Omental fat pad (tissue), 4 donors: ENCODE data around the gene PAGR1. TPM values are rescaled to one million over a fixed set of nuclear protein-coding genes. Genes with fewer than 3 reads are reported as not detected.

Experiments
- ATAC-seq: fragments of 150-250 bp; one replicate; pipeline ENCODE4 v1.9.1; 2016; ENCODE audit warnings: mild to moderate bottlenecking, moderate library complexity; ENCODE audit not compliant: low FRiP score
- DNase-seq: peaks from one replicate; pipeline ENCODE4 v3.0.0-alpha.2; 2019; ENCODE audit warnings: low spot score
- total RNA-seq, 4 donors: library from RNA; depleted of rRNA; stranded (reverse); fragments of >200 nt; gene quantifications; one replicate each; pipeline ENCODE4 v1.1.0, GENCODE V29; 2016
- TF ChIP-seq, protein P1 (sequence below), 3 donors: fragments of 450-650 bp; IDR thresholded peaks; one replicate each; pipeline ENCODE4 v1.5.1; 2016 to 2017; ENCODE audit warnings: antibody characterized with exemption in 3 of 3, mild to moderate bottlenecking in 3 of 3, moderate library complexity in 2 of 3

Gene PAGR1
- total RNA-seq, 4 donors from 2014 or later: 15.6 to 32.9 (median 20.6) TPM

DNA sequence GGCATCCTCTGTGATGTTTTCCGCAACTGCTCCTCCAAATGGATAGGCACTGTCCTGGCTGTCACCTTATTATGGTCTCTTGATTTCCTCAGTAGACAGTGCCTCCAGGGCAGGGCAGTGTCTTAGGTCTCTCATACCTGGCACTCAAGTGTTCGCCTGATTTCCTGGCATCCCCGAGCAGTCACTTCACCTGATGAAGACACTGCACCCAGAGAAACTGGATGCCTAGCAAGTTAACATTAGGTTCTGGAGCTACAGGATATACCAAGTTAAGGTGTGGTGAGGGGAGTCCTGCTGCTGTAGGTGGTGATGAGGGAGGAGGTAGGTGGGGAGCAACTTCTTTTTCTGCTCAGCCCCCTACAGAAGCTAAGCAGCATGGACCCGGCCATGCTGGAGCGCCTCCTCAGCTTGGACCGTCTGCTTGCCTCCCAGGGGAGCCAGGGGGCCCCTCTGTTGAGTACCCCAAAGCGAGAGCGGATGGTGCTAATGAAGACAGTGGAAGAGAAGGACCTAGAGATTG lies 13.5 kb upstream of the PAGR1 start:
- ATAC-seq: no peak
- TF ChIP-seq, protein P1, sequence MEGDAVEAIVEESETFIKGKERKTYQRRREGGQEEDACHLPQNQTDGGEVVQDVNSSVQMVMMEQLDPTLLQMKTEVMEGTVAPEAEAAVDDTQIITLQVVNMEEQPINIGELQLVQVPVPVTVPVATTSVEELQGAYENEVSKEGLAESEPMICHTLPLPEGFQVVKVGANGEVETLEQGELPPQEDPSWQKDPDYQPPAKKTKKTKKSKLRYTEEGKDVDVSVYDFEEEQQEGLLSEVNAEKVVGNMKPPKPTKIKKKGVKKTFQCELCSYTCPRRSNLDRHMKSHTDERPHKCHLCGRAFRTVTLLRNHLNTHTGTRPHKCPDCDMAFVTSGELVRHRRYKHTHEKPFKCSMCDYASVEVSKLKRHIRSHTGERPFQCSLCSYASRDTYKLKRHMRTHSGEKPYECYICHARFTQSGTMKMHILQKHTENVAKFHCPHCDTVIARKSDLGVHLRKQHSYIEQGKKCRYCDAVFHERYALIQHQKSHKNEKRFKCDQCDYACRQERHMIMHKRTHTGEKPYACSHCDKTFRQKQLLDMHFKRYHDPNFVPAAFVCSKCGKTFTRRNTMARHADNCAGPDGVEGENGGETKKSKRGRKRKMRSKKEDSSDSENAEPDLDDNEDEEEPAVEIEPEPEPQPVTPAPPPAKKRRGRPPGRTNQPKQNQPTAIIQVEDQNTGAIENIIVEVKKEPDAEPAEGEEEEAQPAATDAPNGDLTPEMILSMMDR (IDR thresholded peaks at IDR 0.05): no peak
- DNase-seq: no peak

DNA sequence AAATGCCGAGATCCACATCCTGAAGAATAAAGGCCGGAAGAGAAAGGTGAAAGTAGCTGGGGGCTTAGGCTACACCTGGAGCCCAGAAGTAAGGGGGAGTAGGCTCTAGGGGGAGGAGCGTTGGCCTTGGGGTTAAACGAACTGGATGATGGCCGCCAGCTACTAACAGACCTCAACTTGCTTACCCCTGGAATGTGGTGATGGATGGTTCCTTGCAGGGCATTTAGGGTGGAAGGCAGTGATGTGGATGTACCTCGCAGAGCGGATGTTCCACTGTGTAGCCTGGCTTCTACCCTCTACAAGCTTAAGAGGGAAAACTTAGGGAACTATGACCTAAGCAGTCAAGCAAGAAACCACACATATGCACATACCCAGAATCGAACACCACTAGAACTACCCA lies 11.9 kb upstream of the PAGR1 start:
- TF ChIP-seq, protein P1 (IDR thresholded peaks at IDR 0.05): no peak
- ATAC-seq: no peak
- no peak for DNase-seq

DNA sequence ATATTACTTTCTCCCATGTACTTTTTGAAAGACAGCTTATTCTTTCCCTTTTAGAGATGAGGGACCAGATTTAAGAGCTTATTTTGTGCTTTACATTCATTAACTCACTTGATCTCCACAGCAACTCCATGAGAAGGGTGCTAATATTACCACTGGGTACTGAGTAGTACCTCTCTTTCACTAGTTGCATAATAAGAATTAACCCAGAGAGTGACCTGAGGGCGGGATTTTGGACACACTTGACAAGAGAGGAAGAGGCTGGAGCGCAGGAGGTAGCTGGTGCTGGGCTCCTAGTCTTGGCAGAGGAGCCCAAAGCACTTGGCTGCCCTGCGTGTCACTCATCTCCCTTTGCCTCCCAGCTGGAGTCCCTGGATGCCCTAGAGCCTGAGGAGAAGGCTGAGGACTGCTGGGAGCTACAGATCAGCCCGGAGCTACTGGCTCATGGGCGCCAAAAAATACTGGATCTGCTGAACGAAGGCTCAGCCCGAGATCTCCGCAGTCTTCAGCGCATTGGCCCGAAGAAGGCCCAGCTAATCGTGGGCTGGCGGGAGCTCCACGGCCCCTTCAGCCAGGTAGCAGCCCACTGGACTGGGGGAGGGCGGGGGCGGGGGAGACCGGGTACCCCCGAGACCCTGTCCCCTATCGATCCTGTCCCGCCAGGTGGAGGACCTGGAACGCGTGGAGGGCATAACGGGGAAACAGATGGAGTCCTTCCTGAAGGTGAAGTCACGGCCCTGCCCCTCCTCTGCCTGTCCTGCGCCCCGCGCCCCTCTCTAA lies 11.3 kb upstream of the PAGR1 start:
- TF ChIP-seq, protein P1 (IDR thresholded peaks at IDR 0.05): no peak
- ATAC-seq (no peak), DNase-seq (no peak)

DNA sequence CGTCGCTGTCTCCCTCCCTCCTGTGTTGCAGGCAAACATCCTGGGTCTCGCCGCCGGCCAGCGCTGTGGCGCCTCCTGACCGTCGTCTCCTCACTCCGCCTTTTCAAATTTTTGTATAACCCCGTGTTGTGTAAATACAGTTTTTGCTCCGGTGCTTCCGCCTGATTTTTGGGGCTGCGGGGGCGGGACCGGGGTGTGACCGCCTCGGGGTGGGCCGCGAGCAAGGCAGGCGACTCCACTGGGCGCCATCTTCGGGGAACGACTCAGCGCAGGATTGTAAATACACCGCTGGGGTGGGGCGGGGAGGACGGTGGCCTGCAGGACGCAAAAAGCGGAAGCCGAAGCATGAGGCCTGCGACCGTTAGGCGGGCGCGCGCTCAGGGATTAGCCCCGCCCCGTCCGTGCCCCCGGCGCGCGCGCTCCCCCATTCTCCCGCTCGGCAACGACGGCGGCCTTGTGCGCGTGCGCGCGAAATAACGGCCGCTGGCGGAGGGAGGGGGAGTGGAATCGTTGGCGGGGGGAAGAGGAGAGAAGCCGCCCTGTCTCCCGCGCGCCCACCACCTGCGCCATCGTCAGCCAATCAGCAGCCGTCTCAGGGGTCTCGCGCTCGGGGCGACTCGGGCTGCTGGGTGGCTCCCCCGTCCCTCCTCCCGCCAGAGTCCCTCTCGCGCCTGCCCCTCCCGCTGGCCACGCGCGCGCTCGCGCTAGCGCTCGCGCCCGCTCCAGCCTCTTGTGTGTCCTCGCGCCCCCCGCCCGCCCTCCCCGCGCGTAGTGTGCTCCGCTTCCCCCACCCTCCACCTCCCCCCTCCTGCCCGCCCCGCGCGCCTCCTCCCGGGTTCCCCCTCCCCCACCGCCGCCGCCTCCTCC lies 10.5 kb upstream of the PAGR1 start:
- peak; percentile 85 for ATAC-seq
- DNase-seq: peak; percentile 91
- TF ChIP-seq, protein P1 (IDR thresholded peaks at IDR 0.05): no peak

DNA sequence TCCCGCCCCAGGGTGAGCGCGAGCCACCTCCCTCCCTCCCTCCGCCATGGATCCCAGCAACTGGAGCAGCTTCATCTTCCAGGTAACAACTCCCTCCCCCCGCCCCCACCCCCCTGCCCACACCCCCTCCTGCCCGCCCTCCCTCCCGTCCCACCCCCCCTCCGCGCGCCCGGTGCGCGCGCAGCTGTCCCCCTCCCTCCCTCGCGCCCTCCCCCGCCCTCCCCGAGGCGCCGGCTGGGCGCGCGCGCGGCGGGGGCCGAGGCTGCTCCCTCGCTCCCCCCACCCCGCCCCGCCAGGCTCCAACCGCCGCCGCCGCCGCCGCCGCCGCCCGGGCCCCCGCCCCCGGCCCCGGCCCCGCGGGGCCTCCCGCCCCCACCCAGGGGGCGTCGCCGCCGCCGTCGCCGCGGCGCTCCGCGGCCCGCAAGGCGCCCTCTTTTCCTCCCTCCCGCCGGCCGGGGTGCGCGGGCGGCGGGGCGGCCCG lies 9.8 kb upstream of the PAGR1 start, which contains the start of gene MAZ:
TSS of gene MAZ (plus strand) at position 431 of the 481 bp plus-strand sequence. CDS start 173 bp downstream, outside the sequence.
- TF ChIP-seq, protein P1 (IDR thresholded peaks at IDR 0.05): no peak
- ATAC-seq (peak; percentile 2), DNase-seq (no peak)

DNA sequence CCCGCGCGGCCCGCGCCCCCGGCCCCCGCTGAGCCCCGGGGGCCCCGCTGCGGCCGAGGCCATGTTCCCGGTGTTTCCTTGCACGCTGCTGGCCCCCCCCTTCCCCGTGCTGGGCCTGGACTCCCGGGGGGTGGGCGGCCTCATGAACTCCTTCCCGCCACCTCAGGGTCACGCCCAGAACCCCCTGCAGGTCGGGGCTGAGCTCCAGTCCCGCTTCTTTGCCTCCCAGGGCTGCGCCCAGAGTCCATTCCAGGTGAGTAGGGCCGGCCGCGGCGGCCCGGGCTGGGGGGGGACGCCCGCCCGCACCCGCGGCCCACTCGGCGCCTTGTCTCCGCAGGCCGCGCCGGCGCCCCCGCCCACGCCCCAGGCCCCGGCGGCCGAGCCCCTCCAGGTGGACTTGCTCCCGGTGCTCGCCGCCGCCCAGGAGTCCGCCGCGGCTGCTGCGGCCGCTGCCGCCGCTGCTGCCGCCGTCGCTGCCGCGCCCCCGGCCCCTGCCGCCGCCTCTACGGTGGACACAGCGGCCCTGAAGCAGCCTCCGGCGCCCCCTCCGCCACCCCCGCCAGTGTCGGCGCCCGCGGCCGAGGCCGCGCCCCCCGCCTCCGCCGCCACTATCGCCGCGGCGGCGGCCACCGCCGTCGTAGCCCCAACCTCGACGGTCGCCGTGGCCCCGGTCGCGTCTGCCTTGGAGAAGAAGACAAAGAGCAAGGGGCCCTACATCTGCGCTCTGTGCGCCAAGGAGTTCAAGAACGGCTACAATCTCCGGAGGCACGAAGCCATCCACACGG lies 9.1 kb upstream of the PAGR1 start:
- DNase-seq (no peak), ATAC-seq (no peak)
- TF ChIP-seq, protein P1 (IDR thresholded peaks at IDR 0.05): no peak
